K562 (cell line): ENCODE data around the gene SLC15A1. TPM values are rescaled to one million over a fixed set of nuclear protein-coding genes. Genes with fewer than 3 reads are reported as not detected.

Experiments
- ATAC-seq: fragments of 200-7000 bp; cut with Tn5 transposase; 3 replicates; pipeline ENCODE4 v1.9.1; 2020; ENCODE audit warnings: moderate library complexity
- BruUV-seq: library from RNA; stranded (reverse); fragments of 400-500 nt; replicated peaks from 2 replicates; lab custom pipeline; 2021; lab: Mats Ljungman, UMichigan
- CTCF ChIA-PET: fragments of 300-600 bp; formaldehyde crosslinking; extraction: SDS; loops from one replicate; lab custom pipeline; 2021; ENCODE audit warnings: low intra/inter-chr PET ratio; lab: Yijun Ruan, JAX
- POLR2A ChIA-PET: fragments of 300-600, 350-650 bp; sonication (Branson Sonifier 250); formaldehyde crosslinking; extraction: SDS; loops from one replicate; lab custom pipeline; 2021; ENCODE audit warnings: antibody characterized with exemption, inconsistent platforms; lab: Yijun Ruan, JAX
- DNase-seq, 4 experiments: peaks; one replicate each; pipeline versions ENCODE4 v3.0.0 to v3.0.0-alpha.2; 2011 to 2018; ENCODE audit warnings: low spot score in 3 of 4, mixed read lengths in 3 of 4; ENCODE audit errors: extremely low read depth in 1 of 4
- FAIRE-seq: peaks from 2 replicates; lab custom pipeline; 2011; peaks lifted over from hg19 to GRCh38; lab: Jason Lieb, UNC
- H2AFZ ChIP-seq: 2 replicates; pipeline ENCODE4 v1.6.0; 2011; ENCODE audit warnings: low read depth, low read length, control low read depth, inconsistent platforms
- H3K27ac ChIP-seq: fragments of 200-600 bp; 3 replicates; pipeline ENCODE4 v1.8.0; 2011; ENCODE audit warnings: low read depth, mild to moderate bottlenecking, control low read depth, inconsistent platforms, low read length, moderate library complexity, mixed read lengths; ENCODE audit errors: extremely low read depth
- H3K27me3 ChIP-seq, 2 experiments: fragments of 300-600 bp in 1 of 2; 2 replicates in 1 of 2; 3 replicates in 1 of 2; pipeline versions ENCODE4 v1.6.0 to v1.8.0; 2011; ENCODE audit warnings: inconsistent platforms in 2 of 2, low read length in 2 of 2, mild to moderate bottlenecking in 1 of 2, mixed read lengths in 1 of 2, moderate library complexity in 1 of 2; ENCODE audit not compliant: control insufficient read depth in 2 of 2, insufficient read depth in 2 of 2
- H3K36me3 ChIP-seq: fragments of 300-600 bp; 3 replicates; pipeline ENCODE4 v1.8.0; 2011; ENCODE audit warnings: mild to moderate bottlenecking, low read length, inconsistent platforms; ENCODE audit not compliant: control insufficient read depth, insufficient read depth
- H3K4me1 ChIP-seq, 2 experiments: fragments of 200-600 bp in 1 of 2; replicated peaks in 1 of 2; 2 replicates in 1 of 2; 3 replicates in 1 of 2; pipeline versions ENCODE4 v1.5.1 to v1.8.0; 2011; ENCODE audit warnings: inconsistent platforms in 2 of 2, low read length in 2 of 2, mild to moderate bottlenecking in 1 of 2, mixed read lengths in 1 of 2, moderate library complexity in 1 of 2; ENCODE audit not compliant: control insufficient read depth in 2 of 2, insufficient read depth in 2 of 2
- H3K4me2 ChIP-seq: 2 replicates; pipeline ENCODE4 v1.6.1; 2011; ENCODE audit warnings: low read length, control low read depth, inconsistent platforms, mixed read lengths; ENCODE audit not compliant: insufficient read depth
- H3K4me3 ChIP-seq: fragments of 200-600 bp; sonication (generic), shearing (Covaris generic); 2 replicates; pipeline ENCODE4 v1.5.1; 2016; ENCODE audit warnings: control low read depth, inconsistent platforms
- H3K79me2 ChIP-seq: fragments of 200-600 bp; 3 replicates; pipeline ENCODE4 v1.8.0; 2011; ENCODE audit warnings: low read length, inconsistent platforms; ENCODE audit not compliant: control insufficient read depth, insufficient read depth
- H3K9ac ChIP-seq, 2 experiments: 2 replicates each; pipeline versions ENCODE4 v1.6.0 to v1.6.1; 2011; ENCODE audit warnings: low read depth in 2 of 2, low read length in 2 of 2, control low read depth in 1 of 2, inconsistent platforms in 1 of 2, mild to moderate bottlenecking in 1 of 2, mixed read lengths in 1 of 2; ENCODE audit not compliant: insufficient read depth in 1 of 2
- H3K9me1 ChIP-seq: one replicate; pipeline ENCODE4 v1.6.0; 2011; ENCODE audit warnings: inconsistent platforms, mild to moderate bottlenecking, low read length, moderate library complexity; ENCODE audit not compliant: control insufficient read depth, insufficient read depth
- H3K9me3 ChIP-seq: replicated peaks from 2 replicates; pipeline ENCODE4 v1.5.1; 2011; ENCODE audit warnings: low read depth, low read length, inconsistent platforms; ENCODE audit not compliant: control insufficient read depth, insufficient read depth
- H4K20me1 ChIP-seq: replicated peaks from 2 replicates; pipeline ENCODE4 v1.6.1; 2011; ENCODE audit warnings: low read length, inconsistent platforms, mixed read lengths; ENCODE audit not compliant: control insufficient read depth, insufficient read depth
- RBBP5 ChIP-seq: fragments of 200-600 bp; sonication (generic); IDR thresholded peaks from 2 replicates; pipeline ENCODE4 v1.6.1; 2012; ENCODE audit warnings: borderline replicate concordance, mild to moderate bottlenecking, low read length, control low read depth, inconsistent platforms; ENCODE audit not compliant: insufficient read depth, poor library complexity, severe bottlenecking
- SMARCA5 ChIP-seq: fragments of 450-650 bp; IDR thresholded peaks from 2 replicates; pipeline ENCODE4 v1.6.1; 2016
- TBL1XR1 ChIP-seq, 2 experiments: IDR thresholded peaks; 2 replicates each; pipeline ENCODE4 v1.6.1; 2012; ENCODE audit warnings: improper control_type of control experiment in 2 of 2, low read length in 2 of 2, mild to moderate bottlenecking in 1 of 2
- WGBS: fragments of 100-300 bp; shearing (Covaris generic); methylation state at CpG from one replicate; pipeline ENCODE4 v1.1.6; 2016; ENCODE audit warnings: low coverage, mixed read lengths; ENCODE audit not compliant: insufficient coverage; ENCODE audit errors: missing lambda C conversion rate; 5-methylcytosine and 5-hydroxymethylcytosine counted together
- in situ Hi-C: fragments of 300-500 bp; cut with MboI; formaldehyde crosslinking; loops from 4 replicates; pipeline ENCODE4 v1.15.0; 2018; ENCODE audit warnings: inconsistent platforms, mixed read lengths
- intact Hi-C: fragments of 100-400 bp; cut with micrococcal nuclease; formaldehyde crosslinking; loops from 2 replicates; pipeline ENCODE4 v1.14.2; 2022
- polyA plus RNA-seq, 8 experiments: library from polyadenylated mRNA; depleted of rRNA in 4 of 8; stranded (reverse) in 5 of 8; unstranded in 3 of 8; fragments of >200 nt; fragmentation: Nextera tagmentation in 2 of 8; fragmentation: Illumina TruSeq in 1 of 8; extraction: Ambion mirVana in 2 of 8; extraction: Trizol in 1 of 8; gene quantifications; 2 replicates each; pipeline versions ENCODE4 v1.2.1 to v1.2.3, GENCODE V29; 2011 to 2014; ENCODE audit warnings: inconsistent platforms in 1 of 8, missing spikeins in 1 of 8
- total RNA-seq, 7 experiments: library from RNA; depleted of rRNA in 6 of 7; stranded (reverse); fragments of >200 nt in 6 of 7; fragmentation: Illumina TruSeq in 2 of 7; extraction: Trizol in 2 of 7; gene quantifications; 2 replicates each; pipeline versions ENCODE4 v1.2.1 to v1.2.3, GENCODE V29; 2011 to 2021; ENCODE audit warnings: low replicate concordance in 1 of 7
- TF ChIP-seq, protein P1 (sequence below): fragments of 450-650 bp; IDR thresholded peaks from 2 replicates; pipeline ENCODE4 v1.7.0; 2016; ENCODE audit warnings: borderline replicate concordance
- TF ChIP-seq, protein P2 (sequence below): fragments of 450-650 bp; IDR thresholded peaks from 2 replicates; pipeline ENCODE4 v1.6.1; 2016; ENCODE audit warnings: low read depth, mild to moderate bottlenecking, moderate library complexity

The SLC15A1 gene
- total and polyA plus RNA-seq, 9 of the 15 experiments (the other 6 are each of a cell fraction or from before 2014, with no cell fraction given): not detected

DNA sequence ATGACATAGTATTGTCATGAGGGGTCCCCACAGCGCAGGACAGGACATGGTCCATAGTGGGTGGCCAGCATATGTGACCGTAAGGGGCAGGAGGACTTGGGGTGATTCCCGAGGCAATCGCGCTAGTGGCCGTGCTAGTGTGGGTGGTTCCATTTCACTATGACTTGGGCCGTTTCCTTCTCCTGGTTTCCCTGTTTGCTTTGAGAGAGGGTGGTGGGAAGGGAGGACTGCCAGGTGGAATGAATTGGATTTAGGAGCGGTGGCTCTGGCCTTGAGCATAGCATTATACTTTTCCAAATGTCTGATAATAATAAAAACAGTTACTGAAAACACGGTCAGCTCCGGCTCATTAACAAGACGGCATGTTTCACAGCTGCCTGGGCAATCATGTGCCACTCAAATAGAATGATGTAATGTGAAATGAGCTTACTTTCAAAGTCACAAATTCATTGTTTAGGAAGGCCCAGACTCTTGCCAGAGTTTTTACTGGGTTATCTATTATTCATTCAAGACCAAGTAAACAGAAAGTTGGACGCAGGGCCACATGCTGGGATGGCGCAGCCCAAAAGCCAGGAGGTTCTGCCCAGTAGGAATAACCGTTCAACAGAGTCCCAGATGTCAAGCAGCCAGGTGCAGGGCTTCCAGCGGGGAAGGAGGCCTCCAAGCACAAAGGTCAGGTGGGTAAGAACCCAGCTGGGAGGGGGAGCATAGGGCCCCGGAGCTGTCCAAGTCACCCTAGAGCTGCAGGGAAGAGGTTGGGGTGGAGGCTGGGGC is 19.6 kb upstream of the SLC15A1 start:
- H3K36me3 ChIP-seq: no peaks in the 10 kb centered on the region
- H3K27me3 ChIP-seq: peaks cover 22 to 65% of the 10 kb centered on the region in 2 experiments; a peak in 4 of 5 replicates
- no peak overlapping the region for H3K9ac ChIP-seq
- no peaks in the 10 kb centered on the region for H4K20me1 ChIP-seq
- BruUV-seq: no TSS peak
- TF ChIP-seq SMARCA5 (no peak), RBBP5 (no peak), TBL1XR1 (IDR thresholded peaks at IDR 0.05; ENCODE audit: low read length in 2 of 2) (no peak)
- TF ChIP-seq, protein P1, sequence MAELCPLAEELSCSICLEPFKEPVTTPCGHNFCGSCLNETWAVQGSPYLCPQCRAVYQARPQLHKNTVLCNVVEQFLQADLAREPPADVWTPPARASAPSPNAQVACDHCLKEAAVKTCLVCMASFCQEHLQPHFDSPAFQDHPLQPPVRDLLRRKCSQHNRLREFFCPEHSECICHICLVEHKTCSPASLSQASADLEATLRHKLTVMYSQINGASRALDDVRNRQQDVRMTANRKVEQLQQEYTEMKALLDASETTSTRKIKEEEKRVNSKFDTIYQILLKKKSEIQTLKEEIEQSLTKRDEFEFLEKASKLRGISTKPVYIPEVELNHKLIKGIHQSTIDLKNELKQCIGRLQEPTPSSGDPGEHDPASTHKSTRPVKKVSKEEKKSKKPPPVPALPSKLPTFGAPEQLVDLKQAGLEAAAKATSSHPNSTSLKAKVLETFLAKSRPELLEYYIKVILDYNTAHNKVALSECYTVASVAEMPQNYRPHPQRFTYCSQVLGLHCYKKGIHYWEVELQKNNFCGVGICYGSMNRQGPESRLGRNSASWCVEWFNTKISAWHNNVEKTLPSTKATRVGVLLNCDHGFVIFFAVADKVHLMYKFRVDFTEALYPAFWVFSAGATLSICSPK: no peak
- TF ChIP-seq, protein P2, sequence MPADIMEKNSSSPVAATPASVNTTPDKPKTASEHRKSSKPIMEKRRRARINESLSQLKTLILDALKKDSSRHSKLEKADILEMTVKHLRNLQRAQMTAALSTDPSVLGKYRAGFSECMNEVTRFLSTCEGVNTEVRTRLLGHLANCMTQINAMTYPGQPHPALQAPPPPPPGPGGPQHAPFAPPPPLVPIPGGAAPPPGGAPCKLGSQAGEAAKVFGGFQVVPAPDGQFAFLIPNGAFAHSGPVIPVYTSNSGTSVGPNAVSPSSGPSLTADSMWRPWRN: no peak
- no peak for DNase-seq
- 4% methylated on average over 16 of the region's 16 CpGs for WGBS
- ChIA-PET POLR2A (no interaction called here), CTCF (no interaction called here)
- H2AFZ ChIP-seq: no peak overlapping the region
- no peak overlapping the region for H3K4me2 ChIP-seq
- H3K4me1 ChIP-seq: peaks cover 0 to 5% of the 10 kb centered on the region in 2 experiments; a peak in 2 of 5 replicates
- intact Hi-C loops: no loop called here
- H3K27ac ChIP-seq: no peak overlapping the region
- no peaks in the 10 kb centered on the region for H3K79me2 ChIP-seq
- FAIRE-seq: no peak
- in situ Hi-C loops: no loop called here
- H3K9me3 ChIP-seq: no peaks in the 10 kb centered on the region
- H3K4me3 ChIP-seq: no peak overlapping the region
- H3K9me1 ChIP-seq: no peaks in the 10 kb centered on the region
- no peak for ATAC-seq
